ENCODE data around the gene AP2S1. TPM values are rescaled to one million over a fixed set of nuclear protein-coding genes. Genes with fewer than 3 reads are reported as not detected.

Gene AP2S1
- total RNA-seq, 2 experiments from 2014 or later = 101 to 105 TPM

GRCh38 chr19:46868025-46868802, 17.6 kb upstream of the AP2S1 start:
- TF ChIP-seq CTCF (IDR thresholded peaks at IDR 0.05) = no peak
- Mint-ChIP-seq H3K27ac (peak overlapping the region; percentile 1), H3K9me3 (no peaks in the 10 kb centered on the region), H3K4me1 (ENCODE audit: low read depth) (peaks cover 37% of the 10 kb centered on the region), H3K27me3 (no peaks in the 10 kb centered on the region), H3K36me3 (ENCODE audit: low read depth) (peaks cover 7% of the 10 kb centered on the region), H3K4me3 (no peak overlapping the region)
- no peak for DNase-seq
- POLR2A ChIA-PET = no interaction called here
- CTCF ChIA-PET = interaction anchor here (0.9 to 1.2 kb wide), 4 partner anchors 39 to 151 kb away, joined by 3 read pairs; partner anchors contain the start of gene NPAS1
- intact Hi-C loops (cut with micrococcal nuclease) = no loop called here
- no peak for ATAC-seq

- H3K4me1 Mint-ChIP-seq (ENCODE audit: low read depth) = peaks cover 33% of the 10 kb centered on the region
- ChIA-PET POLR2A (interaction anchor here (1.7 kb wide), 1 partner anchor 11 kb away, joined by 5 read pairs; no protein-coding TSS in a partner anchor), CTCF (interaction anchor here (0.9 to 1.5 kb wide), 3 partner anchors 27 to 124 kb away, joined by 3 to 11 read pairs (median 5); no protein-coding TSS in a partner anchor)
- H3K36me3 Mint-ChIP-seq (ENCODE audit: low read depth) = peaks cover 7% of the 10 kb centered on the region
- TF ChIP-seq CTCF (IDR thresholded peaks at IDR 0.05) = no peak
- ATAC-seq (no peak), DNase-seq (no peak)
- H3K27ac Mint-ChIP-seq = no peak overlapping the region
- no peaks in the 10 kb centered on the region for H3K27me3 Mint-ChIP-seq
- intact Hi-C loops (cut with micrococcal nuclease) = no loop called here
- no peaks in the 10 kb centered on the region for H3K9me3 Mint-ChIP-seq
- H3K4me3 Mint-ChIP-seq = no peak overlapping the region
Observed at GRCh38 chr19:46867170-46867569, 16.5 kb upstream of the AP2S1 start.

- Mint-ChIP-seq H3K9me3 (no peaks in the 10 kb centered on the region), H3K4me3 (no peak overlapping the region), H3K27me3 (no peaks in the 10 kb centered on the region), H3K27ac (peak overlapping the region; percentile 41), H3K4me1 (ENCODE audit: low read depth) (peaks cover 33% of the 10 kb centered on the region), H3K36me3 (ENCODE audit: low read depth) (peaks cover 7% of the 10 kb centered on the region)
- intact Hi-C loops (cut with micrococcal nuclease) = no loop called here
- DNase-seq (no peak), ATAC-seq (no peak)
- ChIA-PET CTCF (interaction anchor here (1.1 to 1.5 kb wide), 4 partner anchors 14 to 125 kb away, joined by 3 to 11 read pairs (median 4); no protein-coding TSS in a partner anchor), POLR2A (interaction anchor here (1.7 kb wide), 1 partner anchor 12 kb away, joined by 5 read pairs; no protein-coding TSS in a partner anchor)
- no peak for TF ChIP-seq CTCF (IDR thresholded peaks at IDR 0.05)
Observed at GRCh38 chr19:46866407-46867136, 15.9 kb upstream of the AP2S1 start.

GRCh38 chr19:46863818-46864629, 13.4 kb upstream of the AP2S1 start:
- Mint-ChIP-seq H3K4me1 (ENCODE audit: low read depth) (peaks cover 38% of the 10 kb centered on the region), H3K9me3 (no peaks in the 10 kb centered on the region), H3K36me3 (ENCODE audit: low read depth) (peaks cover 11% of the 10 kb centered on the region), H3K27ac (no peak overlapping the region), H3K27me3 (no peaks in the 10 kb centered on the region), H3K4me3 (no peak overlapping the region)
- DNase-seq (no peak), ATAC-seq (no peak)
- intact Hi-C loops (cut with micrococcal nuclease) = no loop called here
- no peak for TF ChIP-seq CTCF (IDR thresholded peaks at IDR 0.05)
- ChIA-PET CTCF (interaction anchor here (0.6 to 1.7 kb wide), 3 partner anchors 97 to 149 kb away, joined by 3 to 5 read pairs (median 3); no protein-coding TSS in a partner anchor), POLR2A (interaction anchor here (1.1 to 1.7 kb wide), 2 partner anchors 24 to 91 kb away, joined by 3 to 4 read pairs; no protein-coding TSS in a partner anchor)

All from activated CD8-positive, alpha-beta T cell treated with anti-CD3 and anti-CD28 coated beads for 36 hours (primary cell).